ENCODE measurements around the gene ARPC1A.
"Not testable (repeated sequence)": the region's sequence is repeated elsewhere in the genome, so short reads cannot be mapped to it uniquely, and the experiment has no call there.

The ARPC1A gene

GRCh38 chr7:99301496-99301895 lies 24.2 kb upstream of the ARPC1A start:
- Histone ChIP-seq H3K9ac (ENCODE audit: low read depth, low read length) (no peak overlapping the region), H3K36me3 (ENCODE audit: insufficient read depth, low read length) (no peaks in the 10 kb centered on the region), H3K4me3 (ENCODE audit: low read length) (no peak overlapping the region), H3K4me1 (ENCODE audit: insufficient read depth, low read length) (no peaks in the 10 kb centered on the region), H3K27ac (ENCODE audit: low read depth, low read length) (no peak overlapping the region), H3K9me3 (ENCODE audit: insufficient read depth, low read depth, low read length) (no peaks in the 10 kb centered on the region), H3K27me3 (ENCODE audit: insufficient read depth, low read length) (no peaks in the 10 kb centered on the region)
- 91% methylated on average over 19 of the region's 19 CpGs for WGBS

- Histone ChIP-seq H3K4me1 (ENCODE audit: insufficient read depth, low read length) (no peaks in the 10 kb centered on the region), H3K4me3 (ENCODE audit: low read length) (no peak overlapping the region), H3K27ac (ENCODE audit: low read depth, low read length) (no peak overlapping the region), H3K36me3 (ENCODE audit: insufficient read depth, low read length) (no peaks in the 10 kb centered on the region), H3K9ac (ENCODE audit: low read depth, low read length) (no peak overlapping the region), H3K9me3 (ENCODE audit: insufficient read depth, low read depth, low read length) (0 out of 2 replicates have a peak, but pooled peaks cover 4% of the 10 kb centered on the region), H3K27me3 (ENCODE audit: insufficient read depth, low read length) (no peaks in the 10 kb centered on the region)
- WGBS: 93% methylated on average over 16 of the region's 16 CpGs
Observed at GRCh38 chr7:99305473-99306260, 20.0 kb upstream of the ARPC1A start.

- H3K36me3 ChIP-seq (ENCODE audit: insufficient read depth, low read length): no peaks in the 10 kb centered on the region
- no peaks in the 10 kb centered on the region for H3K27me3 ChIP-seq (ENCODE audit: insufficient read depth, low read length)
- H3K4me1 ChIP-seq (ENCODE audit: insufficient read depth, low read length): no peaks in the 10 kb centered on the region
- 0 out of 2 replicates have a peak, but pooled peaks cover 4% of the 10 kb centered on the region for H3K9me3 ChIP-seq (ENCODE audit: insufficient read depth, low read depth, low read length)
- H3K9ac ChIP-seq (ENCODE audit: low read depth, low read length): no peak overlapping the region
- no peak overlapping the region for H3K27ac ChIP-seq (ENCODE audit: low read depth, low read length)
- WGBS: 95% methylated on average over 6 of the region's 7 CpGs
- no peak overlapping the region for H3K4me3 ChIP-seq (ENCODE audit: low read length)
Observed at GRCh38 chr7:99308461-99309074, 17.1 kb upstream of the ARPC1A start.

GRCh38 chr7:99309111-99309510 lies 16.6 kb upstream of the ARPC1A start:
- Histone ChIP-seq H3K4me1 (ENCODE audit: insufficient read depth, low read length) (no peaks in the 10 kb centered on the region), H3K9ac (ENCODE audit: low read depth, low read length) (no peak overlapping the region), H3K4me3 (ENCODE audit: low read length) (no peak overlapping the region), H3K27me3 (ENCODE audit: insufficient read depth, low read length) (no peaks in the 10 kb centered on the region), H3K9me3 (ENCODE audit: insufficient read depth, low read depth, low read length) (0 out of 2 replicates have a peak, but pooled peaks cover 4% of the 10 kb centered on the region), H3K27ac (ENCODE audit: low read depth, low read length) (no peak overlapping the region), H3K36me3 (ENCODE audit: insufficient read depth, low read length) (no peaks in the 10 kb centered on the region)
- 92% methylated on average over 7 of the region's 7 CpGs for WGBS

- Histone ChIP-seq H3K27me3 (ENCODE audit: insufficient read depth, low read length) (no peaks in the 10 kb centered on the region), H3K4me1 (ENCODE audit: insufficient read depth, low read length) (no peaks in the 10 kb centered on the region), H3K9me3 (ENCODE audit: insufficient read depth, low read depth, low read length) (0 out of 2 replicates have a peak, but pooled peaks cover 4% of the 10 kb centered on the region), H3K4me3 (ENCODE audit: low read length) (no peak overlapping the region), H3K27ac (ENCODE audit: low read depth, low read length) (no peak overlapping the region), H3K9ac (ENCODE audit: low read depth, low read length) (no peak overlapping the region), H3K36me3 (ENCODE audit: insufficient read depth, low read length) (no peaks in the 10 kb centered on the region)
- WGBS: 96% methylated on average over 3 of the region's 4 CpGs
Observed at GRCh38 chr7:99310004-99310403, 15.7 kb upstream of the ARPC1A start.

- Histone ChIP-seq H3K36me3 (ENCODE audit: insufficient read depth, low read length) (no peaks in the 10 kb centered on the region), H3K4me1 (ENCODE audit: insufficient read depth, low read length) (no peaks in the 10 kb centered on the region), H3K27me3 (ENCODE audit: insufficient read depth, low read length) (no peaks in the 10 kb centered on the region), H3K9me3 (ENCODE audit: insufficient read depth, low read depth, low read length) (0 out of 2 replicates have a peak, but pooled peaks cover 4% of the 10 kb centered on the region), H3K9ac (ENCODE audit: low read depth, low read length) (no peak overlapping the region), H3K4me3 (ENCODE audit: low read length) (no peak overlapping the region), H3K27ac (ENCODE audit: low read depth, low read length) (no peak overlapping the region)
- WGBS: 89% methylated on average over 9 of the region's 9 CpGs
Observed at GRCh38 chr7:99311702-99312101, 14.0 kb upstream of the ARPC1A start.

- H3K27me3 ChIP-seq (ENCODE audit: insufficient read depth, low read length): no peaks in the 10 kb centered on the region
- no peaks in the 10 kb centered on the region for H3K36me3 ChIP-seq (ENCODE audit: insufficient read depth, low read length)
- H3K9ac ChIP-seq (ENCODE audit: low read depth, low read length): no peak overlapping the region
- H3K4me1 ChIP-seq (ENCODE audit: insufficient read depth, low read length): no peaks in the 10 kb centered on the region
- H3K27ac ChIP-seq (ENCODE audit: low read depth, low read length): no peak overlapping the region
- 66% methylated on average over 15 of the region's 16 CpGs for WGBS
- 0 out of 2 replicates have a peak, but pooled peaks cover 4% of the 10 kb centered on the region for H3K9me3 ChIP-seq (ENCODE audit: insufficient read depth, low read depth, low read length)
- H3K4me3 ChIP-seq (ENCODE audit: low read length): no peak overlapping the region
Observed at GRCh38 chr7:99312316-99313203, 13.1 kb upstream of the ARPC1A start.

GRCh38 chr7:99313204-99313573 lies 12.5 kb upstream of the ARPC1A start:
- Histone ChIP-seq H3K27me3 (ENCODE audit: insufficient read depth, low read length) (no peaks in the 10 kb centered on the region), H3K9ac (ENCODE audit: low read depth, low read length) (no peak overlapping the region), H3K36me3 (ENCODE audit: insufficient read depth, low read length) (no peaks in the 10 kb centered on the region), H3K27ac (ENCODE audit: low read depth, low read length) (no peak overlapping the region), H3K9me3 (ENCODE audit: insufficient read depth, low read depth, low read length) (0 out of 2 replicates have a peak, but pooled peaks cover 4% of the 10 kb centered on the region), H3K4me3 (ENCODE audit: low read length) (no peak overlapping the region), H3K4me1 (ENCODE audit: insufficient read depth, low read length) (no peaks in the 10 kb centered on the region)
- 76% methylated on average over 1 of the region's 1 CpG for WGBS

- H3K9me3 ChIP-seq (ENCODE audit: insufficient read depth, low read depth, low read length): 0 out of 2 replicates have a peak, but pooled peaks cover 4% of the 10 kb centered on the region
- no peaks in the 10 kb centered on the region for H3K27me3 ChIP-seq (ENCODE audit: insufficient read depth, low read length)
- no peak overlapping the region for H3K9ac ChIP-seq (ENCODE audit: low read depth, low read length)
- H3K27ac ChIP-seq (ENCODE audit: low read depth, low read length): no peak overlapping the region
- no peaks in the 10 kb centered on the region for H3K4me1 ChIP-seq (ENCODE audit: insufficient read depth, low read length)
- no peaks in the 10 kb centered on the region for H3K36me3 ChIP-seq (ENCODE audit: insufficient read depth, low read length)
- 91% methylated on average over 7 of the region's 7 CpGs for WGBS
- no peak overlapping the region for H3K4me3 ChIP-seq (ENCODE audit: low read length)
Observed at GRCh38 chr7:99314504-99314903, 11.2 kb upstream of the ARPC1A start.

GRCh38 chr7:99320371-99320770 lies 5.3 kb upstream of the ARPC1A start:
- peaks cover 7% of the 10 kb centered on the region; the same call in 1 of the 2 replicates for H3K4me1 ChIP-seq (ENCODE audit: insufficient read depth, low read length)
- no peak overlapping the region for H3K4me3 ChIP-seq (ENCODE audit: low read length)
- 47% methylated on average over 4 of the region's 4 CpGs for WGBS
- H3K27me3 ChIP-seq (ENCODE audit: insufficient read depth, low read length): no peaks in the 10 kb centered on the region
- H3K36me3 ChIP-seq (ENCODE audit: insufficient read depth, low read length): no peaks in the 10 kb centered on the region
- H3K27ac ChIP-seq (ENCODE audit: low read depth, low read length): no peak overlapping the region
- H3K9me3 ChIP-seq (ENCODE audit: insufficient read depth, low read depth, low read length): no peaks in the 10 kb centered on the region
- H3K9ac ChIP-seq (ENCODE audit: low read depth, low read length): no peak overlapping the region

- H3K27me3 ChIP-seq (ENCODE audit: insufficient read depth, low read length); H3K27ac ChIP-seq (ENCODE audit: low read depth, low read length); H3K4me3 ChIP-seq (ENCODE audit: low read length); H3K4me1 ChIP-seq (ENCODE audit: insufficient read depth, low read length); H3K9ac ChIP-seq (ENCODE audit: low read depth, low read length); H3K9me3 ChIP-seq (ENCODE audit: insufficient read depth, low read depth, low read length); H3K36me3 ChIP-seq (ENCODE audit: insufficient read depth, low read length): not testable (repeated sequence)
- 97% methylated on average over 6 of the region's 6 CpGs for WGBS
Observed at GRCh38 chr7:99322659-99323058, 3.0 kb upstream of the ARPC1A start.

Measured in HUES64 (cell line).